H1 (cell line): ENCODE data around the gene MPHOSPH9. TPM values are rescaled to one million over a fixed set of nuclear protein-coding genes. Genes with fewer than 3 reads are reported as not detected.

Experiments used
- BCL11A ChIP-seq, 2 experiments: IDR thresholded peaks; one replicate each; pipeline ENCODE4 v1.6.1; 2011; ENCODE audit warnings: low read depth in 2 of 2, low read length in 2 of 2, mild to moderate bottlenecking in 2 of 2
- CBX5 ChIP-seq: fragments of 300-800, 300-1000 bp; sonication (generic); IDR thresholded peaks from 2 replicates; pipeline ENCODE4 v1.7.1; 2016; ENCODE audit warnings: antibody characterized with exemption, low read length, low read depth
- CHD2 ChIP-seq: IDR thresholded peaks from 2 replicates; pipeline ENCODE4 v1.6.1; 2012; ENCODE audit warnings: low read length, improper control_type of control experiment
- CHD7 ChIP-seq: fragments of 300-600 bp; sonication (generic); IDR thresholded peaks from 2 replicates; pipeline ENCODE4 v1.7.1; 2012; ENCODE audit warnings: low read length, moderate library complexity, mild to moderate bottlenecking, inconsistent platforms; ENCODE audit not compliant: insufficient replicate concordance
- EZH2 ChIP-seq: fragments of 200-600 bp; sonication (generic); IDR thresholded peaks from 2 replicates; pipeline ENCODE4 v1.7.1; 2012; ENCODE audit warnings: low read depth, mild to moderate bottlenecking, moderate library complexity, low read length, inconsistent platforms; ENCODE audit not compliant: severe bottlenecking
- JUND ChIP-seq: IDR thresholded peaks from 2 replicates; pipeline ENCODE4 v1.6.1; 2011; ENCODE audit warnings: mild to moderate bottlenecking, improper control_type of control experiment, low read length
- NANOG ChIP-seq: IDR thresholded peaks from 2 replicates; pipeline ENCODE4 v1.6.1; 2011; ENCODE audit warnings: low read length, low read depth, mild to moderate bottlenecking, inconsistent platforms; ENCODE audit not compliant: insufficient read depth, poor library complexity, severe bottlenecking
- POLR2A ChIP-seq, 2 experiments: IDR thresholded peaks; 1 replicate in 1 of 2; 2 replicates in 1 of 2; pipeline ENCODE4 v1.6.1; 2011; ENCODE audit warnings: low read depth in 2 of 2, low read length in 2 of 2, mild to moderate bottlenecking in 2 of 2; ENCODE audit errors: control extremely low read depth in 1 of 2
- SUZ12 ChIP-seq: fragments of 200-600 bp; sonication (generic); IDR thresholded peaks from 2 replicates; pipeline ENCODE4 v1.6.1; 2012; ENCODE audit warnings: mild to moderate bottlenecking, inconsistent platforms, low read length, moderate library complexity, mixed read lengths
- YY1 ChIP-seq: IDR thresholded peaks from 2 replicates; pipeline ENCODE4 v1.6.1; 2011; ENCODE audit warnings: low read depth, mild to moderate bottlenecking, low read length
- ZNF274 ChIP-seq: IDR thresholded peaks from 2 replicates; pipeline ENCODE4 v1.7.0; 2012; ENCODE audit warnings: low read length, borderline replicate concordance; ENCODE audit errors: extremely low read depth
- polyA plus RNA-seq, 7 experiments: library from polyadenylated mRNA; depleted of rRNA in 3 of 7; stranded (reverse) in 5 of 7; unstranded in 2 of 7; fragments of >200 nt in 5 of 7; fragments of 200-250 nt in 2 of 7; gene quantifications; 1 replicate in 5 of 7; 2 replicates in 1 of 7; 4 replicates in 1 of 7; pipeline versions ENCODE4 v1.2.1 to v1.2.3, GENCODE V29; 2011 to 2013; ENCODE audit warnings: missing spikeins in 2 of 7, mixed read lengths in 2 of 7
- total RNA-seq: library from RNA; stranded (reverse); fragmentation: NEBNext Ultra II Directional; extraction: Animal tissue kit (Norgen Biotek cat#: 25700); gene quantifications from 2 replicates; pipeline ENCODE4 v1.2.1, GENCODE V29; 2021

MPHOSPH9 gene
- total and polyA plus RNA-seq, 2 of the 8 experiments (the other 6 are each of a cell fraction or from before 2014, with no cell fraction given), result 8.8 to 48.8 TPM

- TF ChIP-seq CHD7 (no peak), NANOG (no peak), YY1 (no peak), CHD2 (no peak), BCL11A (IDR thresholded peaks at IDR 0.05; ENCODE audit: low read depth in 2 of 2, low read length in 2 of 2) (no peak), ZNF274 (no peak), EZH2 (no peak), JUND (no peak), SUZ12 (no peak), CBX5 (no peak), POLR2A (IDR thresholded peaks at IDR 0.05; ENCODE audit: control extremely low read depth in 1 of 2, low read depth in 2 of 2, low read length in 2 of 2) (no peak)
Measured at GRCh38 chr12:123115409-123116121, 117.4 kb downstream of the MPHOSPH9 start (continued).
